Loucy (cell line): ENCODE measurements around the gene BBS5.

Experiments used
- H2AFZ ChIP-seq: fragments of 200-600 bp; sonication (generic); 2 replicates; pipeline ENCODE4 v1.6.0; 2016; ENCODE audit warnings: antibody characterized with exemption, mild to moderate bottlenecking, low read length, moderate library complexity
- H3F3A ChIP-seq: fragments of 200-600 bp; 2 replicates; pipeline ENCODE4 v1.6.0; 2016; ENCODE audit warnings: antibody characterized with exemption, low read depth, mild to moderate bottlenecking
- H3K27me3 ChIP-seq: fragments of 200-600 bp; sonication (generic); 2 replicates; pipeline ENCODE4 v1.6.1; 2014; ENCODE audit warnings: low read length, mild to moderate bottlenecking; ENCODE audit not compliant: insufficient read depth, poor library complexity, severe bottlenecking
- H3K36me3 ChIP-seq: fragments of 200-600 bp; sonication (generic); 2 replicates; pipeline ENCODE4 v1.6.1; 2016; ENCODE audit warnings: low read length; ENCODE audit not compliant: insufficient read depth
- H3K4me1 ChIP-seq: fragments of 200-600 bp; sonication (generic); 2 replicates; pipeline ENCODE4 v1.5.1; 2014; ENCODE audit warnings: low read length, mild to moderate bottlenecking; ENCODE audit not compliant: insufficient read depth, poor library complexity, severe bottlenecking
- H3K4me2 ChIP-seq: fragments of 200-600 bp; sonication (generic); 2 replicates; pipeline ENCODE4 v1.6.0; 2014; ENCODE audit warnings: antibody characterized with exemption, low read length, low read depth, mild to moderate bottlenecking; ENCODE audit not compliant: poor library complexity, severe bottlenecking
- H3K4me3 ChIP-seq: fragments of 200-600 bp; sonication (generic); 2 replicates; pipeline ENCODE4 v1.5.1; 2014; ENCODE audit warnings: low read length, mild to moderate bottlenecking, mixed read lengths; ENCODE audit not compliant: poor library complexity, severe bottlenecking
- H3K79me2 ChIP-seq: fragments of 200-600 bp; sonication (generic); 2 replicates; pipeline ENCODE4 v1.6.1; 2014; ENCODE audit warnings: low read length; ENCODE audit not compliant: insufficient read depth
- H3K9ac ChIP-seq: fragments of 200-600 bp; sonication (generic); 2 replicates; pipeline ENCODE4 v1.6.0; 2014; ENCODE audit warnings: mild to moderate bottlenecking, low read depth, low read length, moderate library complexity; ENCODE audit not compliant: poor library complexity, severe bottlenecking
- H3K9me2 ChIP-seq: fragments of 200-600 bp; sonication (generic); replicated peaks from 2 replicates; pipeline ENCODE4 v1.6.1; 2016; ENCODE audit warnings: low read depth, low read length, mixed read lengths
- H3K9me3 ChIP-seq: fragments of 200-600 bp; sonication (generic); 2 replicates; pipeline ENCODE4 v1.6.1; 2014; ENCODE audit warnings: mild to moderate bottlenecking, antibody characterized with exemption, low read length, low read depth; ENCODE audit not compliant: insufficient read depth
- H4K20me1 ChIP-seq: fragments of 200-600 bp; sonication (generic); 2 replicates; pipeline ENCODE4 v1.6.0; 2014; ENCODE audit warnings: antibody characterized with exemption, low read length, mild to moderate bottlenecking; ENCODE audit not compliant: insufficient read depth, poor library complexity, severe bottlenecking
- CTCF ChIP-seq: fragments of 200-600 bp; sonication (generic); conservative IDR thresholded peaks from 2 replicates; pipeline ENCODE4 v1.5.1; 2014; ENCODE audit warnings: mild to moderate bottlenecking, antibody characterized with exemption, low read length
- EZH2phosphoT487 ChIP-seq: fragments of 200-600 bp; IDR thresholded peaks from 2 replicates; pipeline ENCODE4 v1.6.1; 2018; ENCODE audit warnings: antibody characterized with exemption, mild to moderate bottlenecking, moderate library complexity, borderline replicate concordance

The BBS5 gene

DNA sequence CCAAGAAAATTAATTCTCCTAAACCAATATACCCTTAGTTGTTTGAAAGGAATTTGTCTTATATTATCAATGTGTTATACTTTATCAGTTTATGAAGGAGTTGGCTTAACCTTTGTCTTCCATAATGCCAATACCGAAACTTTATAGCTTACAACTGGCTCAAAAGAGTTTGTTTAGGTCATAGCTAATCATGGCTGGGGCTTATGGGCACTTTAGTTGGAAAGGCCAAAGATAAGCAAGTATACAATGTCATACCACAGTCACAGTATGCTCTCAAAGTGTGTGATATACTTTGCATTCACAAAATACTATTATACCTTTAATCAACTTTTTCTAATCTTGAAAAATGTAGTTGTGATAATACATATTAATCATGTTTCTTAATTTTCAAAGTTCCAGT is 32.5 kb downstream of the BBS5 start:
- H3K4me3 ChIP-seq: no peak overlapping the region
- no peak overlapping the region for H3K9ac ChIP-seq
- H3K27me3 ChIP-seq: no peaks in the 10 kb centered on the region
- no peaks in the 10 kb centered on the region for H4K20me1 ChIP-seq
- peaks cover 4% of the 10 kb centered on the region for H3K4me1 ChIP-seq
- no peaks in the 10 kb centered on the region for H3K9me3 ChIP-seq
- no peak overlapping the region for H3K4me2 ChIP-seq
- H3K36me3 ChIP-seq: no peaks in the 10 kb centered on the region
- no peaks in the 10 kb centered on the region for H3F3A ChIP-seq
- H2AFZ ChIP-seq: no peak overlapping the region
- no peaks in the 10 kb centered on the region for H3K9me2 ChIP-seq
- no peak for TF ChIP-seq EZH2phosphoT487
- no peak for TF ChIP-seq CTCF
- H3K79me2 ChIP-seq: no peaks in the 10 kb centered on the region

- Histone ChIP-seq H3F3A (no peaks in the 10 kb centered on the region), H3K4me3 (no peak overlapping the region)
These were observed 33.2 kb downstream of the BBS5 start for GRCh38 chr2:169512525-169512924.

GRCh38 chr2:169513094-169513493 is 33.8 kb downstream of the BBS5 start:
- Histone ChIP-seq H2AFZ (no peak overlapping the region), H3K9ac (no peak overlapping the region), H3F3A (no peaks in the 10 kb centered on the region), H3K9me2 (no peaks in the 10 kb centered on the region), H3K9me3 (no peaks in the 10 kb centered on the region), H3K4me1 (no peaks in the 10 kb centered on the region), H3K4me3 (no peak overlapping the region), H3K27me3 (no peaks in the 10 kb centered on the region), H3K36me3 (no peaks in the 10 kb centered on the region), H3K4me2 (no peak overlapping the region), H4K20me1 (no peaks in the 10 kb centered on the region), H3K79me2 (no peaks in the 10 kb centered on the region)
- TF ChIP-seq EZH2phosphoT487: no peak
- TF ChIP-seq CTCF: no peak

More at GRCh38 chr2:169512525-169512924, 33.2 kb downstream of the BBS5 start:
- no peak overlapping the region for H2AFZ ChIP-seq
- H3K4me2 ChIP-seq: no peak overlapping the region
- no peaks in the 10 kb centered on the region for H3K79me2 ChIP-seq
- TF ChIP-seq CTCF (no peak), EZH2phosphoT487 (no peak)
- H3K9ac ChIP-seq: no peak overlapping the region
- no peaks in the 10 kb centered on the region for H3K36me3 ChIP-seq
- no peaks in the 10 kb centered on the region for H3K27me3 ChIP-seq
- no peaks in the 10 kb centered on the region for H3K9me2 ChIP-seq
- no peaks in the 10 kb centered on the region for H4K20me1 ChIP-seq
- peaks cover 3% of the 10 kb centered on the region for H3K4me1 ChIP-seq
- H3K9me3 ChIP-seq: no peaks in the 10 kb centered on the region
